DOHH2 (cell line): ENCODE data around the gene SLC9A9.

Experiments used
- H3F3A ChIP-seq: fragments of 200-600 bp; sonication (generic), shearing (Covaris generic); 2 replicates; pipeline ENCODE4 v1.6.0; 2016; ENCODE audit warnings: antibody characterized with exemption, mild to moderate bottlenecking; ENCODE audit not compliant: control insufficient read depth, insufficient read depth
- H3K27ac ChIP-seq: fragments of 200-600 bp; sonication (generic); 2 replicates; pipeline ENCODE4 v1.5.1; 2014; ENCODE audit warnings: low read depth, mild to moderate bottlenecking, low read length, moderate library complexity
- H3K27me3 ChIP-seq: fragments of 200-600 bp; sonication (generic); 2 replicates; pipeline ENCODE4 v1.6.1; 2014; ENCODE audit warnings: mild to moderate bottlenecking, low read length, mixed read lengths; ENCODE audit not compliant: control insufficient read depth
- H3K36me3 ChIP-seq: fragments of 200-600 bp; sonication (generic); 2 replicates; pipeline ENCODE4 v1.6.1; 2014; ENCODE audit warnings: mild to moderate bottlenecking, low read length, moderate library complexity, mixed read lengths; ENCODE audit not compliant: control insufficient read depth
- H3K4me1 ChIP-seq: fragments of 200-600 bp; sonication (generic); 2 replicates; pipeline ENCODE4 v1.6.1; 2014; ENCODE audit warnings: mild to moderate bottlenecking, low read length, mixed read lengths; ENCODE audit not compliant: control insufficient read depth
- H3K4me2 ChIP-seq: fragments of 200-600 bp; sonication (generic); 2 replicates; pipeline ENCODE4 v1.6.0; 2014; ENCODE audit warnings: mild to moderate bottlenecking, low read length, moderate library complexity
- H3K4me3 ChIP-seq: fragments of 200-600 bp; sonication (generic); 2 replicates; pipeline ENCODE4 v1.5.1; 2014; ENCODE audit warnings: mild to moderate bottlenecking, low read length, mixed read lengths
- H3K79me2 ChIP-seq: fragments of 200-600 bp; sonication (generic); 2 replicates; pipeline ENCODE4 v1.6.1; 2014; ENCODE audit warnings: mild to moderate bottlenecking, low read length, mixed read lengths; ENCODE audit not compliant: control insufficient read depth
- H3K9me2 ChIP-seq: fragments of 200-600 bp; sonication (generic); replicated peaks from 2 replicates; pipeline ENCODE4 v1.6.1; 2014; ENCODE audit warnings: mild to moderate bottlenecking, low read length, mixed read lengths; ENCODE audit not compliant: control insufficient read depth
- H3K9me3 ChIP-seq: fragments of 200-600 bp; sonication (generic); 2 replicates; pipeline ENCODE4 v1.6.1; 2014; ENCODE audit warnings: antibody characterized with exemption, low read length, mixed read lengths; ENCODE audit not compliant: control insufficient read depth, insufficient read depth
- H4K20me1 ChIP-seq: fragments of 200-600 bp; sonication (generic); 2 replicates; pipeline ENCODE4 v1.6.0; 2014; ENCODE audit warnings: low read depth, mild to moderate bottlenecking, antibody characterized with exemption, low read length, moderate library complexity; ENCODE audit not compliant: control insufficient read depth, insufficient read depth
- CTCF ChIP-seq: fragments of 200-600 bp; sonication (generic); IDR thresholded peaks from one replicate; pipeline ENCODE4 v1.5.1; 2014; ENCODE audit warnings: antibody characterized with exemption, mild to moderate bottlenecking, low read depth, low read length; ENCODE audit not compliant: poor library complexity, severe bottlenecking
- EZH2phosphoT487 ChIP-seq: fragments of 200-600 bp; sonication (generic); IDR thresholded peaks from 2 replicates; pipeline ENCODE4 v1.6.1; 2017; ENCODE audit warnings: borderline replicate concordance, mild to moderate bottlenecking, antibody characterized with exemption, low read length, moderate library complexity, mixed read lengths

Gene SLC9A9

GRCh38 chr3:143567823-143568222 is 280.4 kb downstream of the SLC9A9 start:
- Histone ChIP-seq H3K36me3 (no peaks in the 10 kb centered on the region), H3F3A (no peaks in the 10 kb centered on the region), H3K9me3 (no peaks in the 10 kb centered on the region), H3K79me2 (no peaks in the 10 kb centered on the region), H3K9me2 (no peaks in the 10 kb centered on the region), H3K4me2 (no peak overlapping the region), H3K27me3 (no peaks in the 10 kb centered on the region), H3K4me3 (no peak overlapping the region), H3K4me1 (no peaks in the 10 kb centered on the region), H4K20me1 (no peaks in the 10 kb centered on the region), H3K27ac (no peak overlapping the region)
- no peak for TF ChIP-seq CTCF
- TF ChIP-seq EZH2phosphoT487 = no peak

- Histone ChIP-seq H3F3A (no peaks in the 10 kb centered on the region), H3K9me2 (no peaks in the 10 kb centered on the region), H3K4me1 (no peaks in the 10 kb centered on the region), H3K36me3 (no peaks in the 10 kb centered on the region), H3K9me3 (no peaks in the 10 kb centered on the region), H3K79me2 (no peaks in the 10 kb centered on the region), H4K20me1 (no peaks in the 10 kb centered on the region), H3K27me3 (no peaks in the 10 kb centered on the region), H3K4me2 (no peak overlapping the region), H3K27ac (no peak overlapping the region), H3K4me3 (no peak overlapping the region)
- no peak for TF ChIP-seq EZH2phosphoT487
- TF ChIP-seq CTCF = no peak
Observed at GRCh38 chr3:143565951-143566350, 282.3 kb downstream of the SLC9A9 start.

GRCh38 chr3:143563786-143564185 is 284.5 kb downstream of the SLC9A9 start:
- H3K36me3 ChIP-seq = no peaks in the 10 kb centered on the region
- no peaks in the 10 kb centered on the region for H3F3A ChIP-seq
- H4K20me1 ChIP-seq = no peaks in the 10 kb centered on the region
- H3K4me1 ChIP-seq = no peaks in the 10 kb centered on the region
- TF ChIP-seq EZH2phosphoT487 (no peak), CTCF (no peak)
- H3K27ac ChIP-seq = no peak overlapping the region
- H3K27me3 ChIP-seq = no peaks in the 10 kb centered on the region
- no peak overlapping the region for H3K4me2 ChIP-seq
- no peaks in the 10 kb centered on the region for H3K9me3 ChIP-seq
- H3K9me2 ChIP-seq = no peaks in the 10 kb centered on the region
- no peak overlapping the region for H3K4me3 ChIP-seq
- H3K79me2 ChIP-seq = no peaks in the 10 kb centered on the region

GRCh38 chr3:143562789-143563188 is 285.5 kb downstream of the SLC9A9 start:
- H3K27ac ChIP-seq = no peak overlapping the region
- no peaks in the 10 kb centered on the region for H3K79me2 ChIP-seq
- no peak overlapping the region for H3K4me2 ChIP-seq
- H3K36me3 ChIP-seq = no peaks in the 10 kb centered on the region
- no peaks in the 10 kb centered on the region for H3K4me1 ChIP-seq
- H3F3A ChIP-seq = no peaks in the 10 kb centered on the region
- no peaks in the 10 kb centered on the region for H3K9me2 ChIP-seq
- no peaks in the 10 kb centered on the region for H3K27me3 ChIP-seq
- H3K4me3 ChIP-seq = no peak overlapping the region
- no peaks in the 10 kb centered on the region for H3K9me3 ChIP-seq
- TF ChIP-seq EZH2phosphoT487 (no peak), CTCF (no peak)
- no peaks in the 10 kb centered on the region for H4K20me1 ChIP-seq
